Activated naive CD4-positive, alpha-beta T cell treated with anti-CD3 and anti-CD28 coated beads, Interleukin-2, amount 50 U/mL, for 72 hours (primary cell): ENCODE measurements around the gene S100A6. TPM values are rescaled to one million over a fixed set of nuclear protein-coding genes. Genes with fewer than 3 reads are reported as not detected.
A peak's percentile ranks its signal among the peaks of the same experiment; 100 is the strongest.
"Not testable (repeated sequence)": the region's sequence is repeated elsewhere in the genome, so short reads cannot be mapped to it uniquely, and the experiment has no call there.

Experiments used
- ATAC-seq, 2 donors: fragments of 150-1000 bp; cut with Tn5 transposase; 2 replicates each; pipeline ENCODE4 v1.10.0; 2021; ENCODE audit warnings: mild to moderate bottlenecking in 2 of 2, moderate library complexity in 2 of 2
- DNase-seq, 2 donors: peaks; one replicate each; pipeline ENCODE4 v3.0.0; 2021 to 2022; ENCODE audit warnings: low spot score in 2 of 2
- H3K27ac Mint-ChIP-seq, 2 donors: one replicate each; pipeline ENCODE4 v1.8.0; 2022; ENCODE audit warnings: mild to moderate bottlenecking in 2 of 2, mixed read lengths in 2 of 2
- H3K36me3 Mint-ChIP-seq, 2 donors: one replicate each; pipeline ENCODE4 v1.8.0; 2022; ENCODE audit warnings: mixed read lengths in 2 of 2
- H3K9me3 Mint-ChIP-seq, 2 donors: one replicate each; pipeline ENCODE4 v1.8.0; 2022; ENCODE audit warnings: mixed read lengths in 2 of 2
- total RNA-seq, 2 donors: library from RNA; stranded (reverse); gene quantifications; one replicate each; pipeline ENCODE4 v1.2.3, GENCODE V29; 2022

The S100A6 gene
- 100 to 1,000 TPM; 260 to 445 TPM for total RNA-seq

- DNase-seq = peak; percentile 54 to 67
- H3K27ac Mint-ChIP-seq = peak within 1 kb of the TSS; percentile 91 to 99
- peaks cover 12 to 21% of the 10 kb centered on the region in 2 donors for H3K36me3 Mint-ChIP-seq
- H3K9me3 Mint-ChIP-seq = peaks cover 0 to 5% of the 10 kb centered on the region in 2 donors
- peak; percentile 45 to 57 for ATAC-seq
These were observed at the start of gene S100A6 for GRCh38 chr1:153535242-153536011. Gene S100A6 (minus strand): TSS chr1:153535991. CDS start chr1:153535339, 652 bp downstream.

DNA sequence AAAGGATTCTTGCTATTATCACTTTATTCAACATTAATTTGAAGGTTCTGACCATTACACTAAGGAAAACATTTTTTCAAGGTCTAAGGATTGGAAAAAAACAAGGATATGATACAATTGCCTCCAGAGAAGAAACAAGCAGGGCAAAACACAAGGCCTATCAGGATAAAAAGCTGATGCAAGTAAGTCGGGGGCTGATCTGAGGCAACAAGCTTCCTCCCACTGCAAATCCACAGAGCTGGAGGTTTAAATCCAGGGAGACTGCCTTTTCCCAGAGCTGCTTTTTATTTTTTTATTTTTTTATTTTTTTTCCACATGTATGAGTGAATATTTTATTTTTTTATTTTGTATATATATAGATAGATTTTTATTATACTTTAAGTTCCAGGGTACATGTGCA, 49.2 kb upstream of the S100A6 start:
- H3K9me3 Mint-ChIP-seq = no peaks in the 10 kb centered on the region
- no peaks in the 10 kb centered on the region for H3K36me3 Mint-ChIP-seq
- no peak for DNase-seq
- no peak overlapping the region for H3K27ac Mint-ChIP-seq
- no peak for ATAC-seq

- H3K36me3 Mint-ChIP-seq = no peaks in the 10 kb centered on the region
- no peak overlapping the region for H3K27ac Mint-ChIP-seq
- no peak for ATAC-seq
- H3K9me3 Mint-ChIP-seq = no peaks in the 10 kb centered on the region
- DNase-seq = no peak
These were observed 48.2 kb upstream of the S100A6 start for GRCh38 chr1:153583976-153584375.

DNA sequence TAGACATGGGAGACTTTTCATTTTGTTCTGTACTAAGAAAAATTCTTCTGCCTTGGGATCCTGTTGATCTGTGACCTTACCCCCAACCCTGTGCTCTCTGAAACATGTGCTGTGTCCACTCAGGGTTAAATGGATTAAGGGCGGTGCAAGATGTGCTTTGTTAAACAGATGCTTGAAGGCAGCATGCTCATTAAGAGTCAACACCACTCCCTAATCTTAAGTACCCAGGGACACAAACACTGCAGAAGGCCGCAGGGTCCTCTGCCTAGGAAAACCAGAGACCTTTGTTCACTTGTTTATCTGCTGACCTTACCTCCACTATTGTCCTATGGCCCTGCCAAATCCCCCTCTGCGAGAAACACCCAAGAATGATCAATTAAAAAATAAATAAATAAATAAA, 47.7 kb upstream of the S100A6 start:
- H3K9me3 Mint-ChIP-seq, ATAC-seq, H3K36me3 Mint-ChIP-seq, H3K27ac Mint-ChIP-seq, DNase-seq: not testable (repeated sequence)

DNA sequence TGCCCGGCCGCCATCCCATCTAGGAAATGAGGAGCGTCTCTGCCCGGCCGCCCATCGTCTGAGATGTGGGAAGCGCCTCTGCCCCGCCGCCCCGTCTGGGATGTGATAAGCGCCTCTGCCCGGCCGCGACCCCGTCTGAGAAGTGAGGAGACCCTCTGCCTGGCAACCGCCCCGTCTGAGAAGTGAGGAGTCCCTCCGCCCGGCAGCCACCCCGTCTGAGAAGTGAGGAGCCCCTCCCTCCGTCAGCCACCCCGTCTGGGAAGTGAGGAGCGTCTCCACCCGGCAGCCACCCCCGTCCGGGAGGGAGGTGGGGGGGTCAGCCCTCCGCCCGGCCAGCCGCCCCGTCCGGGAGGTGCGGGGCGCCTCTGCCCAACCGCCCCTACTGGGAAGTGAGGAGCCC, 47.0 kb upstream of the S100A6 start:
- ATAC-seq, H3K36me3 Mint-ChIP-seq, H3K9me3 Mint-ChIP-seq, H3K27ac Mint-ChIP-seq, DNase-seq: not testable (repeated sequence)

DNA sequence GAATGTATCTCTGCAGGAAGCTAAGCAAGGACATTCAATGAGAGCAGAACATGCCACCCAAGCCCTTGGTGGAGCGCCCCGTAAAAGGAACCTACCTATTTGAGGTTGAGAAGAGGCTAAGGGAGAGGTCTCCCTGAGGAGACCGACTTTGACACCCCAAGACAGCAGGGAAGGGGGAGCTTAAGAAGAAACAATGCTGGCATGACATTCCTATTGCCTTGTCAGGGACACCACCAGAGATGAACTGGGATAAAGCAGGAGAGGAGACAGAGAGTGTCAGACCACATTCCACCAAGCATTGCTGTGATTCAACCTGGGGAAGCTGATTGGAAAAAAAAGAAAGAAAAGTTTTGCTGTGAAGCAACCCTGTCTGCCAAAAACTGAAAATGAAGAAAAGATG, 43.1 kb upstream of the S100A6 start:
- H3K27ac Mint-ChIP-seq = no peak overlapping the region
- no peaks in the 10 kb centered on the region for H3K9me3 Mint-ChIP-seq
- ATAC-seq (no peak), DNase-seq (no peak)
- H3K36me3 Mint-ChIP-seq = no peaks in the 10 kb centered on the region

GRCh38 chr1:153578490-153578889, 42.7 kb upstream of the S100A6 start:
- H3K27ac Mint-ChIP-seq = no peak overlapping the region
- ATAC-seq (no peak), DNase-seq (no peak)
- H3K36me3 Mint-ChIP-seq = no peaks in the 10 kb centered on the region
- H3K9me3 Mint-ChIP-seq = no peaks in the 10 kb centered on the region

GRCh38 chr1:153577624-153578051, 41.8 kb upstream of the S100A6 start:
- peaks cover 0 to 4% of the 10 kb centered on the region in 2 donors for H3K9me3 Mint-ChIP-seq
- peaks cover 0 to 4% of the 10 kb centered on the region in 2 donors for H3K36me3 Mint-ChIP-seq
- no peak for DNase-seq
- ATAC-seq = no peak
- no peak overlapping the region for H3K27ac Mint-ChIP-seq

DNA sequence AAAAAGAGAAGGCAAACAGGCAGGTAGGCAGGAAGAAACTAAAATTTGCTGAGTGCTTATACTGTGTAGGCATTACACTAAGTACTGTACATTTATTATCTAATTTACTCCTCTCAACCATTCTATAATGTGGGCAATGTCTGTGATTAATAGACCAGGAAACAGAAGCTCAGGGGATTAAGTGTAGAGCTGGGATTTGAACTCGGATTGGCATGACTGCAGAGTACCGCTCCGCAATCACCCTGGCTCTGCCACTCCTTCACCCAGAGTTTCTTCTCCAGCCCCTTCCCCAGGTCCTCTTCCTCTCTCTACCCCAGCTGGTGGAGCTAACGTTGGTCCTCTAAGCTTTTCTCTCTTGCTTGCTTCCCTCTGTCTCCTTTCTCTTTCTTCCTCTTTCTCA, 41.3 kb upstream of the S100A6 start:
- no peak for ATAC-seq

GRCh38 chr1:153575497-153575896, 39.7 kb upstream of the S100A6 start:
- not testable (repeated sequence) for H3K9me3 Mint-ChIP-seq, H3K36me3 Mint-ChIP-seq, DNase-seq, ATAC-seq, H3K27ac Mint-ChIP-seq

More for the DNA sequence above, 41.3 kb upstream of the S100A6 start:
- peaks cover 0 to 4% of the 10 kb centered on the region in 2 donors for H3K9me3 Mint-ChIP-seq
- H3K36me3 Mint-ChIP-seq = peaks cover 0 to 4% of the 10 kb centered on the region in 2 donors
- H3K27ac Mint-ChIP-seq = peak overlapping the region in 1 of 2 donors; percentile 2
- no peak for DNase-seq

GRCh38 chr1:153575081-153575491, 39.3 kb upstream of the S100A6 start:
- not testable (repeated sequence) for H3K27ac Mint-ChIP-seq, H3K36me3 Mint-ChIP-seq, ATAC-seq, DNase-seq, H3K9me3 Mint-ChIP-seq

DNA sequence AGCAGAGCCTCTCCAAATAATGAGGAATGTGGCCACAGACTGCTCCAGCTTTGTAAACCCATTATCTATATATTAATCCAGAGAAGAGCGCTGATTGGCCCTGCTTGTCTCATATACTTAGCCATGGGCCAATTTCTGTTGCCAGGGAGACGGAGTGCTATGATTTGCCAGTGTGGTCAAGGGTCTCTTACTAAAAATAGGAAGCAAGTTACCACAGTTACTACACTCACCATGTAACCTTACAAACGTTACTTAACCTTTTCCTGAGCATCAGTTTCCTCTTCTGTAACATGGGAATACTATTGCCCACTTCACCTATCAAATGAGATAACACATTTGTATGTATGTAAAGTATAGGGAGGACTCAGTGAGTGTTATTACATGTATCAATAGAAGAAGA, 37.6 kb upstream of the S100A6 start:
- DNase-seq = no peak
- H3K27ac Mint-ChIP-seq = peak overlapping the region; percentile 78 to 95
- no peak for ATAC-seq
- H3K9me3 Mint-ChIP-seq = peaks cover 0 to 4% of the 10 kb centered on the region in 2 donors
- H3K36me3 Mint-ChIP-seq = peaks cover 0 to 4% of the 10 kb centered on the region in 2 donors

DNA sequence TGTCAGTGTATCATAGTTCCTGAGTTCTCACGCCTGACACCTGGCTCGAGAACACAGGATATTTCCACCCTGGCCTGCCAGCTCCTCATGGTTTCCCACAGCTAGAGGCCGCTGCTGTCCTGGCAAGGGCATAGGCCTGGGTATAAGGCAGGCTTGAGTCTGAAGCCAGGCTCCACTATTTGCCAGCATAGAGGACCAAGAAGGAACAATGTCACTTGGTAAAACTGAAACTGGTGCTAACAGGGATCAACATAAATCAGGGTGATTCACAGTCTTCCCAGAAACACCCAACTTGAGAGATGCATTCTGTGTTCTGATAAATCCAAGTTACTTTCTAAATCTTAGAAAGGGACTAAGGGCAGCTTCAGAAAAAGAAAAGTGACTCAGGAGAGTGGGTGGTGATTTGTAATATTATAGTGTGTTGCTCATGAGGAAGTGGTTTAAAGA, 36.8 kb upstream of the S100A6 start:
- peak overlapping the region; percentile 15 to 95 for H3K27ac Mint-ChIP-seq
- DNase-seq (peak; percentile 62 to 76), ATAC-seq (peak; percentile 83 to 84)
- peaks cover 0 to 4% of the 10 kb centered on the region in 2 donors for H3K36me3 Mint-ChIP-seq
- H3K9me3 Mint-ChIP-seq = peaks cover 0 to 4% of the 10 kb centered on the region in 2 donors

GRCh38 chr1:153571706-153572105, 35.9 kb upstream of the S100A6 start:
- H3K36me3 Mint-ChIP-seq = peaks cover 0 to 4% of the 10 kb centered on the region in 2 donors
- DNase-seq = no peak

GRCh38 chr1:153570874-153571273, 35.1 kb upstream of the S100A6 start:
- ATAC-seq = no peak
- Mint-ChIP-seq H3K36me3 (peaks cover 0 to 4% of the 10 kb centered on the region in 2 donors), H3K27ac (peak overlapping the region in 1 of 2 donors; percentile 95), H3K9me3 (peaks cover 0 to 4% of the 10 kb centered on the region in 2 donors)
- DNase-seq = no peak

More at GRCh38 chr1:153571706-153572105, 35.9 kb upstream of the S100A6 start:
- no peak for ATAC-seq
- Mint-ChIP-seq H3K27ac (peak overlapping the region; percentile 15 to 95), H3K9me3 (peaks cover 0 to 4% of the 10 kb centered on the region in 2 donors)

DNA sequence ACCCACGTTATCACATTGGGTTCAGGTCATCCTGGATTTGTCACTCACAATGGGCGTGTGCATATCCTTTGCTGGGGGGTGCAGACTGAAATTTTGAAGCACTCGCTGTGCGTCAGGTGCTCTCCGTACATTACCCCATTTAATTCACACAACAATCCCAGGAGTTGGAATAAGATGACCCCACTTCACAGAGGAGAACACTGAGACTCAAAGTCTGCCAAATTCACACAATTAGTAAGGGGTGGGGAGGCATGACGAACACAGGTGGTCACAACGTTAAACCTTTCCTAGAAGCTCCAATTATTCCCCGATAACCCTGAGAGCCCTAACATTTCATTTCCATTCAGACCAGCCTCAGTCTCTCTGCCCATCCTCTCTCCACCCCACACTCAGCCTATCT, 33.7 kb upstream of the S100A6 start:
- Mint-ChIP-seq H3K27ac (peak overlapping the region in 1 of 2 donors; percentile 81), H3K36me3 (peaks cover 0 to 4% of the 10 kb centered on the region in 2 donors), H3K9me3 (peaks cover 0 to 4% of the 10 kb centered on the region in 2 donors)
- no peak for DNase-seq
- no peak for ATAC-seq

GRCh38 chr1:153568367-153569099, 32.7 kb upstream of the S100A6 start:
- DNase-seq = peak; percentile 87 to 90
- H3K9me3 Mint-ChIP-seq = peaks cover 0 to 4% of the 10 kb centered on the region in 2 donors
- peak; percentile 26 to 28 for ATAC-seq
- peaks cover 0 to 4% of the 10 kb centered on the region in 2 donors for H3K36me3 Mint-ChIP-seq
- peak overlapping the region; percentile 81 to 92 for H3K27ac Mint-ChIP-seq
